ENCODE measurements around the gene SPATA17. TPM values are rescaled to one million over a fixed set of nuclear protein-coding genes. Genes with fewer than 3 reads are reported as not detected.

The SPATA17 gene
- total RNA-seq, 4 donors from 2014 or later, result 0.42 to 0.69 (median 0.48) TPM

DNA sequence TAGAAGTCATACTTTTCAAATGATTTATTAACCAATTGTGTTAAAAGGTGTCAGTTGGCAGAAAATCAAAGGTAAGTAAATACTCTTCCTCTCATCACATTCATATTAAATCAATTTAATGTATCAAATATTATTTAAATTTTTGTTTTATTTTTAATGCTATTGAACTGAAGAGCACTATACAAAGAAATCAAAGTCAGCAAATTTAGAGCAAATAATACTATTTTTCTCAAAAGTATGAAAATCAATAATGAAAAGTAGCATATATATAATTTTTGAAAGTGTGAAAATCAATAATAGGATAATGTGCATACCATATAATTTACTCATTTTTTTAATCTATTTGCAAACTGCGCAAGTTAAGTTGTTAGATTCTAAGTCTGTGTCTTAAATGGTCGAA lies 181.0 kb downstream of the SPATA17 start:
- Histone ChIP-seq H3K27me3 (no peaks in the 10 kb centered on the region), H3K9me3 (peaks cover 0 to 10% (median 0%) of the 10 kb centered on the region in 4 donors), H3K4me3 (no peak overlapping the region), H3K36me3 (no peaks in the 10 kb centered on the region), H3K4me1 (peaks cover 0 to 4% (median 0%) of the 10 kb centered on the region in 4 donors), H3K27ac (replicated peaks in 1 of 4) (no peak overlapping the region)
- intact Hi-C loops (cut with DNase I), result no loop called here
- DNase-seq (ENCODE audit: extremely low spot score), result no peak
- TF ChIP-seq EP300 (IDR thresholded peaks at IDR 0.05) (no peak), POLR2A (IDR thresholded peaks at IDR 0.05; ENCODE audit: low read depth) (no peak), POLR2AphosphoS5 (IDR thresholded peaks at IDR 0.05) (no peak)
- TF ChIP-seq, protein P1, sequence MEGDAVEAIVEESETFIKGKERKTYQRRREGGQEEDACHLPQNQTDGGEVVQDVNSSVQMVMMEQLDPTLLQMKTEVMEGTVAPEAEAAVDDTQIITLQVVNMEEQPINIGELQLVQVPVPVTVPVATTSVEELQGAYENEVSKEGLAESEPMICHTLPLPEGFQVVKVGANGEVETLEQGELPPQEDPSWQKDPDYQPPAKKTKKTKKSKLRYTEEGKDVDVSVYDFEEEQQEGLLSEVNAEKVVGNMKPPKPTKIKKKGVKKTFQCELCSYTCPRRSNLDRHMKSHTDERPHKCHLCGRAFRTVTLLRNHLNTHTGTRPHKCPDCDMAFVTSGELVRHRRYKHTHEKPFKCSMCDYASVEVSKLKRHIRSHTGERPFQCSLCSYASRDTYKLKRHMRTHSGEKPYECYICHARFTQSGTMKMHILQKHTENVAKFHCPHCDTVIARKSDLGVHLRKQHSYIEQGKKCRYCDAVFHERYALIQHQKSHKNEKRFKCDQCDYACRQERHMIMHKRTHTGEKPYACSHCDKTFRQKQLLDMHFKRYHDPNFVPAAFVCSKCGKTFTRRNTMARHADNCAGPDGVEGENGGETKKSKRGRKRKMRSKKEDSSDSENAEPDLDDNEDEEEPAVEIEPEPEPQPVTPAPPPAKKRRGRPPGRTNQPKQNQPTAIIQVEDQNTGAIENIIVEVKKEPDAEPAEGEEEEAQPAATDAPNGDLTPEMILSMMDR (IDR thresholded peaks at IDR 0.05), result no peak
- 100% methylated on average over 2 of the region's 2 CpGs for WGBS

DNA sequence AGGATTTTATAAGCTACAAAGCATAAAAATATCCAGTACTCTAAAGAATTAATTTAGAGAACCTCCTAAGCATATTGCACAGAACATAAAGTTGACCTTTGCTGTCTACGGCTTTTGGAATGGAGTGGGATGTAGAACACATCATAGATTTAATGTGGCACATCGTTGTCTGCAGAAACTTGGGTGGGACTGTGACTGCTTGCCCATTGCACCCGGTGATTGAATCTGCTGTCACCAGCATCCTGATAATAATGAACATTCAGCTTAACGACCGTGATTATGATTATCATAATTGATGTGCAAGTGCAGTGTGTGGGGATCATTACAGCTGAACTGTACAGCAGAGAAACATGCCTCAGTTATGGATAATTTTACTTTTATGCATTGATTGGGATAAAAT lies 181.9 kb downstream of the SPATA17 start:
- H3K36me3 ChIP-seq, result no peaks in the 10 kb centered on the region
- H3K9me3 ChIP-seq, result peaks cover 0 to 16% (median 0%) of the 10 kb centered on the region in 4 donors
- intact Hi-C loops (cut with DNase I), result no loop called here
- H3K4me1 ChIP-seq, result peaks cover 0 to 4% (median 0%) of the 10 kb centered on the region in 4 donors
- DNase-seq (ENCODE audit: extremely low spot score), result no peak
- no peak overlapping the region for H3K4me3 ChIP-seq
- 90% methylated on average over 5 of the region's 5 CpGs for WGBS
- TF ChIP-seq, protein P1 (IDR thresholded peaks at IDR 0.05), result no peak
- TF ChIP-seq EP300 (IDR thresholded peaks at IDR 0.05) (no peak), POLR2AphosphoS5 (IDR thresholded peaks at IDR 0.05) (no peak), POLR2A (IDR thresholded peaks at IDR 0.05; ENCODE audit: low read depth) (no peak)
- no peaks in the 10 kb centered on the region for H3K27me3 ChIP-seq
- no peak overlapping the region for H3K27ac ChIP-seq (replicated peaks in 1 of 4)

DNA sequence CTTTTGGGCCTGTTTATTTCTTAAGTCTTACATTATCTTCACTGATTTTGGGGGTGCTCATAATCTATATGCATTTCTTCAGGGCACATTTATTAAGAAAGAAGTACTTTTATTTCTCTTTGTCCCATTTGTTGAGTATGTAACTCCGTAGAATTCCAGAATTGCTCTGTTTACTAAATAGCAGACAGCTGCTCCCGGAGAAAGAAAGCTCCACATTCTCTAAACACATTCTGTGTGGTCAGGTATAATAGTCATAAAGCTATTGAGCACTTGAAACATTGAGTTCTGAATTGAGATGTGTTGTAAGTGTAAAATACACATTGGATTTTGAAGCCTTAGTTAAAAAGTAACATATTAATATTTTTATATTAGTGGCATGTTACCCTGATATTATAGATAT lies 206.5 kb downstream of the SPATA17 start:
- Histone ChIP-seq H3K36me3 (no peaks in the 10 kb centered on the region), H3K27me3 (no peaks in the 10 kb centered on the region), H3K4me1 (no peaks in the 10 kb centered on the region), H3K9me3 (no peaks in the 10 kb centered on the region), H3K4me3 (no peak overlapping the region), H3K27ac (replicated peaks in 1 of 4) (no peak overlapping the region)
- no peak for TF ChIP-seq POLR2AphosphoS5 (IDR thresholded peaks at IDR 0.05)
- TF ChIP-seq, protein P1 (IDR thresholded peaks at IDR 0.05), result no peak
- TF ChIP-seq EP300 (IDR thresholded peaks at IDR 0.05), result no peak
- no peak for TF ChIP-seq POLR2A (IDR thresholded peaks at IDR 0.05; ENCODE audit: low read depth)
- intact Hi-C loops (cut with DNase I), result no loop called here
- no peak for DNase-seq (ENCODE audit: extremely low spot score)
- WGBS, result 81% methylated on average over 2 of the region's 2 CpGs

DNA sequence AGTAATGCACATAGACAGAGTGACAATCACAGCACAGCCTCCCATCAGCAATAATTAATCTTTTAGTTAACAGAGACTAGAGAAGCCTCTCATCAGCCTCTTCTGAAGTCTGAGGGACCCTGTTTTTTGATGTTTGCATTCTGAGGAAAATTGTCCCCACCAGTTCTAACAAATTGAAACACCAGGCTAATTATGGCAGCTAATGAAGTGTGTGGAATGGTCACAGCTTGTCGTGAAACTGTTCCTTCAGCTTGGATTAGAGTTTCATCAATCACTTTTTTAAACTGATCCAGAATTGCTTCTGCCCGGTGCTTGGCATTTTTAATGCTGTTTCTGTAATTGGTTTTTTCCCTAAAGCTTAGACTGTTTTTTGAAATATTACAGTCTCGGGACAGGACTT lies 208.0 kb downstream of the SPATA17 start:
- H3K9me3 ChIP-seq, result no peaks in the 10 kb centered on the region
- no peaks in the 10 kb centered on the region for H3K4me1 ChIP-seq
- no peaks in the 10 kb centered on the region for H3K27me3 ChIP-seq
- H3K36me3 ChIP-seq, result no peaks in the 10 kb centered on the region
- 74% methylated on average over 3 of the region's 3 CpGs for WGBS
- no peak overlapping the region for H3K27ac ChIP-seq (replicated peaks in 1 of 4)
- TF ChIP-seq POLR2AphosphoS5 (IDR thresholded peaks at IDR 0.05) (no peak), EP300 (IDR thresholded peaks at IDR 0.05) (no peak), POLR2A (IDR thresholded peaks at IDR 0.05; ENCODE audit: low read depth) (no peak)
- TF ChIP-seq, protein P1 (IDR thresholded peaks at IDR 0.05), result no peak
- no peak overlapping the region for H3K4me3 ChIP-seq
- intact Hi-C loops (cut with DNase I), result no loop called here
- DNase-seq (ENCODE audit: extremely low spot score), result no peak

DNA sequence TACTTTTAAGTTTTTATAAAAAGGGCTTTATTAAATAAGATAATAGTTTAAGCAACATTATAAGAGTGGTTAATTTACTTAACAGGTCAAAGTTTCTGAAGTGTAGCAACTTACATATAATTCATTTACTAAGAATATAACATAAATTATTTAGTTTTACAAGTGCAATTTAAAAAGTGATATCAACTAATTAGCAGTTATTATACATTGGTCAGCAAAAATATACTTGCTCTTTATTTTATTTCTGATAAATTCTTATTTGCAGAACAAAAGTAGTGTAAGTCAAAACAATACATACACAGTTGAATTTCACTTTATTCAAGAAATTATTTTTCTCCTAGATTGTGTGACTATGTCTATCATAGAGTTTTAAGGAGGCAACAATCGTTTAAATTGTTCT lies 215.6 kb downstream of the SPATA17 start:
- H3K27me3 ChIP-seq, result no peaks in the 10 kb centered on the region
- H3K9me3 ChIP-seq, result no peaks in the 10 kb centered on the region
- intact Hi-C loops (cut with DNase I), result no loop called here
- 79% methylated on average over 1 of the region's 1 CpG for WGBS
- no peak overlapping the region for H3K27ac ChIP-seq (replicated peaks in 1 of 4)
- no peaks in the 10 kb centered on the region for H3K4me1 ChIP-seq
- no peak overlapping the region for H3K4me3 ChIP-seq
- TF ChIP-seq EP300 (IDR thresholded peaks at IDR 0.05), result no peak
- TF ChIP-seq POLR2AphosphoS5 (IDR thresholded peaks at IDR 0.05), result no peak
- DNase-seq (ENCODE audit: extremely low spot score), result no peak
- H3K36me3 ChIP-seq, result no peaks in the 10 kb centered on the region
